Measurements from ENCODE around the gene FXYD5. TPM values are rescaled to one million over a fixed set of nuclear protein-coding genes. Genes with fewer than 3 reads are reported as not detected.
"Not testable (repeated sequence)": the region's sequence is repeated elsewhere in the genome, so short reads cannot be mapped to it uniquely, and the experiment has no call there.

Gene FXYD5
- total RNA-seq, 1 donor from 2014 or later, result not detected

DNA sequence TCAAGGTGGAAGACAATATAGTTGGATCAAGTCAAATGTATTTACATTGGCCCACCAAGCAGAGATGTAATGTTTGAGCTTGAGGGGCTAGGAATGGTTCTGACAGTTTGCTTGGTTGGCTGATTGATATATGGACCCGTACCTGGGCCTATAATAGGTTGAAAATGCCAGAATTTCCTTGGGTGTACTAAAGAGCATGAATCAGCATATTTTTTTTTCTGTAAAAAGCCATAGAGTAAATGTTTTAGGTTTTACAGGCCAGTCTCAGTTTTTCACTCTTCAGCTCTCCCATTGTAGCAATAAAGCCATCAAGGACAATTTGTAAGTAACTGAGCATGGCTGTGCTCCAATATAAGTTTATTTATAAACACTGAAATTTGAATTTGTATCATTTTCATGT lies 26.9 kb downstream of the FXYD5 start:
- DNase-seq, result no peak

GRCh38 chr19:35184267-35184666 lies 29.7 kb downstream of the FXYD5 start:
- no peak for DNase-seq

GRCh38 chr19:35184884-35185283 lies 30.3 kb downstream of the FXYD5 start:
- no peak for DNase-seq

GRCh38 chr19:35194012-35194984 lies 39.8 kb downstream of the FXYD5 start:
- no peak for DNase-seq

DNA sequence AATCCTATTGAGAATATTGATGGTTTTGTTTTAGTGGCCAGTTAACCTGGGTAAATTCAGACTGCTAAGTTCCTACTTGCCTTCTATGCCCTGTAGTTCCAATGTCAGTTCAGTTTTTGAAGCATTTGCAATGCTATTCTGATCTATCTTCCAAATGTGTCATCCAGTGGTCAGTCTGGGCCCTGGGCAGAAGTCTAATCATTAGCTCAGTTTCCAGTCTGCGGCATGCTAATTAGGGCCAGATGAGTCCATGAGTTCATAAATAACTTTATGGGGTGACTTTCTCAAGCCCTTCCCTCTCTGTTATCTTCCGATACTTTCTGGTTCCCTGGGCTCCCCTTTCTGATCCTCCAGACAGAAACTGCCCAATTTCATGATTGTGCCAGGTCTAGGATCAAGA lies 41.3 kb downstream of the FXYD5 start:
- DNase-seq, result no peak

DNA sequence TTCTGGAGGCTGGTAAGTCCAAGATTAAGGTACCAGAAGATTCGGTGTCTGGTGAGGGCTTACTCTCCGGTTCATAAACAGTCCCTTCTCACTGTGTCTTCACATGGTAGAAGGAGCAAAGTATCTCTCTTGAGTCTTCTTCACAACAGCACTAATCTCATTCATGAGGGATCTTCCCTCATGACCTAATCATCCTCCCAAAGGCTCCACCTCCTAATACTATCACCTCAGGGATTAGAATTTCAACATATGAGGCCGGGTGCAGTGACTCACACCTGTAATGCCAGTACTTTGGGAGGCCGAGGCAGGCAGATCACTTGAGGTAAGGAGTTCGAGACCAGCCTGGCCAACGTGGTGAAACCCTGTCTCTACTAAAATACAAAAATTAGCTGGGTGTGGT lies 42.3 kb downstream of the FXYD5 start:
- DNase-seq, result not testable (repeated sequence)

DNA sequence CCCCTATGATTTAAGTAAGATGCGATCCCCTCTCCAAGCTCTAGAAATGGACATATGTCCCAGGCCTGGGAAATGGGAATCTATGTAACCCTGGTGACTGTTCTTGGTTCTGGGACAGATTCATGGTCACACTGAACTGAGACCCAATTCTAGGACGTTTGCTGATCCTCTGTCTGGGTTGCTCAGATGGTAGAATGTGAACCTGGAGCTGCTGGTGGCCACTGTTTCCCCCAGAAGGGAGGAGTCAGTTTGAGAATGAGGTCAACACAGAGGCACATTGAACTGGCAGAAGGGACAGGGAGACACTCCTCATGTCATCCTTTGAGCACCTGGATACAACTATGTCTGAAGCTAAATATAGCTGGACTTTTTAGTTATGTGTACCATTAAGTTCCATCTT lies 44.9 kb downstream of the FXYD5 start:
- no peak for DNase-seq

GRCh38 chr19:35202722-35203688 lies 48.5 kb downstream of the FXYD5 start:
- no peak for DNase-seq

- DNase-seq, result no peak
Observed at GRCh38 chr19:35204799-35205732, 50.5 kb downstream of the FXYD5 start.

- DNase-seq, result no peak
Observed at GRCh38 chr19:35205733-35206323, 51.3 kb downstream of the FXYD5 start.

DNA sequence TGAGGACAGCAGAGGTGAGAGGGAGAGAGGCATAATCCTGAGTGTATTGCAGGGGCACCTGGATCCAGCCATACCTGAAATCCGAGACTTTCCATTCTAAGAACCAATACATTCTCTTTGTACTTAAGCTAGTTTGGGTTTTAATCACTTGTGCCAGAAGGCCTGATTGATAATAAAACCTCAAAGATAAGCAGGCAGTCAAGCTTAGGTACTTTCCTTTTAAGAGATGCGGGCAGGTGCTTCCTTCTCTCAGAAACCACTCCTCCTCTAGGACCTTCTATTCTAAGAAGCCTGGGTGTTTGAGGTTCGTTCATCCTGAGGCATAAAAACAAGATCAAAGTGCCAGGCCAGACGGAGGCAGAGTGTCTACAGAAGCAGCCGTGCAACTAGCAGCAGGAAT lies 51.8 kb downstream of the FXYD5 start:
- DNase-seq, result no peak

DNA sequence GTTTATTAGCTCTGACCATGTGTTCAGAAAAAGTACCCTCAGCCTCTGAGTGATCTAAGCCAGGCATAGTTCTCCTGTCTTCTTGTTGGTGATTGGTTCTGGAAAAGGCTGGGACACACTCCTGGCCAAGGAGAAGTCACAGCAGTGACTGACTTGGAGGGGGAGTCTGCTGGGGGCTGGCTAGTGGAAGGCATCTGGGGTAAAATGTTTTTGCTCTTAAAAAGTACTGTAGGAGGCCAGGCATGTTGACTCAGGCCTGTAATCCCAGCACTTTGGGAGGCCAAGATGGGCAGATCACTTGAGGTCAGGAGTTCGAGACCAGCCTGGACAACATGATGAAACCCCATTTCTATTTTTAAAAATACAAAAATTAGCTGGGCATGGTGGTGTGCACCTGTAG lies 52.3 kb downstream of the FXYD5 start:
- DNase-seq, result no peak

GRCh38 chr19:35207391-35207871 lies 52.9 kb downstream of the FXYD5 start:
- DNase-seq, result no peak

DNA sequence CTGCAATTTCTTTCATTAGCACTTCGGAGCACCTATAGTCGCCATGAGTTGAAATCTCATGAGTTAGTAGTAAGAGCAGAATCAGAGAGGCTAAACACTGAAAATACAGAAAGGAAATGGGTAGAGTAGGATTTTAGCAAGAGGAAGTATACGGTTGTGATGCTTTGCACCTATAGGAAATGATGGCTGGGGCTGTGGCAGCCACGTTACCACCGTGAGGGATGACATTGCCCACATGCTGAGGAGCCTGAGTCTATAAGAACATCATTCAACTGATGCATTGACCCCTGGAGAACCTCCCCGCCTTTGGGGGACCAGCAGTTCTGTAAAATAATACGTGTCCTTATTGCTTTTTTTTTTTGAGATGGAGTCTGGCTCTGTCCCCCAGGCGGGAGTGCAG lies 53.6 kb downstream of the FXYD5 start:
- DNase-seq, result no peak

DNA sequence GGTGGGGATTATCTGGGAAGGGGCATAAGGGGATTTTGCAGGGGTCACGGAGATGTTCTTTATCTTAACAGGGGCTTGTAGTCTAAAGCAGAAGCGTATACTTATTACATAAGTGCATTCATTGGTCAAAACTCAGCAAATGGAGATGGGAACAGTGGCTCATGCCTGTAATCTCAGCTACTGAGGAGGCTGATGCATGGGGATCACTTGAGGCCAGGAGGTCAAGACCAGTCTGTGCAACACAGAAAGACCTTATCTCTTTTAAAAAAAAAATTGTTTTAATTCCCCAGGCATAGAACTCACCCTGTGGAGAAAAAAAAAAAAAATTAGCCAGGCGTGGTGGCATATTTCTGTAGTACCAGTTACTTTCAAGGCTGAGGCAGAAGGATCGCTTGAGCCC lies 55.1 kb downstream of the FXYD5 start:
- DNase-seq, result no peak

GRCh38 chr19:35211545-35212230 lies 57.2 kb downstream of the FXYD5 start:
- no peak for DNase-seq

GRCh38 chr19:35212241-35212640 lies 57.7 kb downstream of the FXYD5 start:
- DNase-seq, result no peak

GRCh38 chr19:35213663-35214632 lies 59.4 kb downstream of the FXYD5 start:
- DNase-seq, result no peak

GRCh38 chr19:35214766-35215422 lies 60.4 kb downstream of the FXYD5 start:
- no peak for DNase-seq
